K562 (cell line): ENCODE data around the gene CDC6. TPM values are rescaled to one million over a fixed set of nuclear protein-coding genes. Genes with fewer than 3 reads are reported as not detected.
A peak's percentile ranks its signal among the peaks of the same experiment; 100 is the strongest.

Experiments used
- ATAC-seq: fragments of 200-7000 bp; cut with Tn5 transposase; 3 replicates; pipeline ENCODE4 v1.9.1; 2020; ENCODE audit warnings: moderate library complexity
- BruUV-seq: library from RNA; stranded (reverse); fragments of 400-500 nt; replicated peaks from 2 replicates; lab custom pipeline; 2021; lab: Mats Ljungman, UMichigan
- CTCF ChIA-PET: fragments of 300-600 bp; formaldehyde crosslinking; extraction: SDS; loops from one replicate; lab custom pipeline; 2021; ENCODE audit warnings: low intra/inter-chr PET ratio; lab: Yijun Ruan, JAX
- POLR2A ChIA-PET: fragments of 300-600, 350-650 bp; sonication (Branson Sonifier 250); formaldehyde crosslinking; extraction: SDS; loops from one replicate; lab custom pipeline; 2021; ENCODE audit warnings: antibody characterized with exemption, inconsistent platforms; lab: Yijun Ruan, JAX
- DNase-seq, 4 experiments: peaks; one replicate each; pipeline versions ENCODE4 v3.0.0 to v3.0.0-alpha.2; 2011 to 2018; ENCODE audit warnings: low spot score in 3 of 4, mixed read lengths in 3 of 4; ENCODE audit errors: extremely low read depth in 1 of 4
- FAIRE-seq: peaks from 2 replicates; lab custom pipeline; 2011; peaks lifted over from hg19 to GRCh38; lab: Jason Lieb, UNC
- H2AFZ ChIP-seq: 2 replicates; pipeline ENCODE4 v1.6.0; 2011; ENCODE audit warnings: low read depth, low read length, control low read depth, inconsistent platforms
- H3K27ac ChIP-seq: fragments of 200-600 bp; 3 replicates; pipeline ENCODE4 v1.8.0; 2011; ENCODE audit warnings: low read depth, mild to moderate bottlenecking, control low read depth, inconsistent platforms, low read length, moderate library complexity, mixed read lengths; ENCODE audit errors: extremely low read depth
- H3K27me3 ChIP-seq, 2 experiments: fragments of 300-600 bp in 1 of 2; 2 replicates in 1 of 2; 3 replicates in 1 of 2; pipeline versions ENCODE4 v1.6.0 to v1.8.0; 2011; ENCODE audit warnings: inconsistent platforms in 2 of 2, low read length in 2 of 2, mild to moderate bottlenecking in 1 of 2, mixed read lengths in 1 of 2, moderate library complexity in 1 of 2; ENCODE audit not compliant: control insufficient read depth in 2 of 2, insufficient read depth in 2 of 2
- H3K36me3 ChIP-seq: fragments of 300-600 bp; 3 replicates; pipeline ENCODE4 v1.8.0; 2011; ENCODE audit warnings: mild to moderate bottlenecking, low read length, inconsistent platforms; ENCODE audit not compliant: control insufficient read depth, insufficient read depth
- H3K4me1 ChIP-seq, 2 experiments: fragments of 200-600 bp in 1 of 2; replicated peaks in 1 of 2; 2 replicates in 1 of 2; 3 replicates in 1 of 2; pipeline versions ENCODE4 v1.5.1 to v1.8.0; 2011; ENCODE audit warnings: inconsistent platforms in 2 of 2, low read length in 2 of 2, mild to moderate bottlenecking in 1 of 2, mixed read lengths in 1 of 2, moderate library complexity in 1 of 2; ENCODE audit not compliant: control insufficient read depth in 2 of 2, insufficient read depth in 2 of 2
- H3K4me2 ChIP-seq: 2 replicates; pipeline ENCODE4 v1.6.1; 2011; ENCODE audit warnings: low read length, control low read depth, inconsistent platforms, mixed read lengths; ENCODE audit not compliant: insufficient read depth
- H3K4me3 ChIP-seq: fragments of 200-600 bp; sonication (generic), shearing (Covaris generic); 2 replicates; pipeline ENCODE4 v1.5.1; 2016; ENCODE audit warnings: control low read depth, inconsistent platforms
- H3K79me2 ChIP-seq: fragments of 200-600 bp; 3 replicates; pipeline ENCODE4 v1.8.0; 2011; ENCODE audit warnings: low read length, inconsistent platforms; ENCODE audit not compliant: control insufficient read depth, insufficient read depth
- H3K9ac ChIP-seq, 2 experiments: 2 replicates each; pipeline versions ENCODE4 v1.6.0 to v1.6.1; 2011; ENCODE audit warnings: low read depth in 2 of 2, low read length in 2 of 2, control low read depth in 1 of 2, inconsistent platforms in 1 of 2, mild to moderate bottlenecking in 1 of 2, mixed read lengths in 1 of 2; ENCODE audit not compliant: insufficient read depth in 1 of 2
- H3K9me1 ChIP-seq: one replicate; pipeline ENCODE4 v1.6.0; 2011; ENCODE audit warnings: inconsistent platforms, mild to moderate bottlenecking, low read length, moderate library complexity; ENCODE audit not compliant: control insufficient read depth, insufficient read depth
- H3K9me3 ChIP-seq: replicated peaks from 2 replicates; pipeline ENCODE4 v1.5.1; 2011; ENCODE audit warnings: low read depth, low read length, inconsistent platforms; ENCODE audit not compliant: control insufficient read depth, insufficient read depth
- H4K20me1 ChIP-seq: replicated peaks from 2 replicates; pipeline ENCODE4 v1.6.1; 2011; ENCODE audit warnings: low read length, inconsistent platforms, mixed read lengths; ENCODE audit not compliant: control insufficient read depth, insufficient read depth
- BDP1 ChIP-seq: IDR thresholded peaks from 3 replicates; pipeline ENCODE4 v1.6.1; 2011; ENCODE audit not compliant: insufficient read length, insufficient read depth
- COPS2 ChIP-seq: fragments of 450-650 bp; conservative IDR thresholded peaks from 2 replicates; pipeline ENCODE4 v1.6.1; 2016; ENCODE audit warnings: mild to moderate bottlenecking, moderate library complexity
- HEY1 ChIP-seq: fragments of 250-450 bp; sonication (Bioruptor Pico); IDR thresholded peaks from 2 replicates; pipeline ENCODE4 v1.5.0; 2020; ENCODE audit warnings: mild to moderate bottlenecking, moderate library complexity, borderline replicate concordance
- MYC ChIP-seq, 2 experiments: fragments of 250-450 bp in 1 of 2; sonication (Bioruptor Pico) in 1 of 2; IDR thresholded peaks; 2 replicates each; pipeline versions ENCODE4 v1.5.1 to v1.6.1; 2012 to 2021; ENCODE audit warnings: low read depth in 2 of 2, borderline replicate concordance in 1 of 2, improper control_type of control experiment in 1 of 2, low read length in 1 of 2, mild to moderate bottlenecking in 1 of 2, moderate library complexity in 1 of 2
- RBBP5 ChIP-seq: fragments of 200-600 bp; sonication (generic); IDR thresholded peaks from 2 replicates; pipeline ENCODE4 v1.6.1; 2012; ENCODE audit warnings: borderline replicate concordance, mild to moderate bottlenecking, low read length, control low read depth, inconsistent platforms; ENCODE audit not compliant: insufficient read depth, poor library complexity, severe bottlenecking
- TAF9B ChIP-seq: fragments of 450-650 bp; IDR thresholded peaks from 2 replicates; pipeline ENCODE4 v1.6.1; 2018; ENCODE audit warnings: mild to moderate bottlenecking; ENCODE audit not compliant: partially characterized antibody
- ZSCAN29 ChIP-seq: fragments of 450-650 bp; IDR thresholded peaks from 2 replicates; pipeline ENCODE4 v1.6.1; 2017
- WGBS: fragments of 100-300 bp; shearing (Covaris generic); methylation state at CpG from one replicate; pipeline ENCODE4 v1.1.6; 2016; ENCODE audit warnings: low coverage, mixed read lengths; ENCODE audit not compliant: insufficient coverage; ENCODE audit errors: missing lambda C conversion rate; 5-methylcytosine and 5-hydroxymethylcytosine counted together
- in situ Hi-C: fragments of 300-500 bp; cut with MboI; formaldehyde crosslinking; loops from 4 replicates; pipeline ENCODE4 v1.15.0; 2018; ENCODE audit warnings: inconsistent platforms, mixed read lengths
- intact Hi-C: fragments of 100-400 bp; cut with micrococcal nuclease; formaldehyde crosslinking; loops from 2 replicates; pipeline ENCODE4 v1.14.2; 2022
- polyA plus RNA-seq, 8 experiments: library from polyadenylated mRNA; depleted of rRNA in 4 of 8; stranded (reverse) in 5 of 8; unstranded in 3 of 8; fragments of >200 nt; fragmentation: Nextera tagmentation in 2 of 8; fragmentation: Illumina TruSeq in 1 of 8; extraction: Ambion mirVana in 2 of 8; extraction: Trizol in 1 of 8; gene quantifications; 2 replicates each; pipeline versions ENCODE4 v1.2.1 to v1.2.3, GENCODE V29; 2011 to 2014; ENCODE audit warnings: inconsistent platforms in 1 of 8, missing spikeins in 1 of 8
- total RNA-seq, 7 experiments: library from RNA; depleted of rRNA in 6 of 7; stranded (reverse); fragments of >200 nt in 6 of 7; fragmentation: Illumina TruSeq in 2 of 7; extraction: Trizol in 2 of 7; gene quantifications; 2 replicates each; pipeline versions ENCODE4 v1.2.1 to v1.2.3, GENCODE V29; 2011 to 2021; ENCODE audit warnings: low replicate concordance in 1 of 7
- TF ChIP-seq, protein P1 (sequence below), 2 experiments: fragments of 450-650 bp; IDR thresholded peaks; 2 replicates each; pipeline ENCODE4 v1.6.1; 2016; ENCODE audit warnings: mild to moderate bottlenecking in 2 of 2, borderline replicate concordance in 1 of 2, low read depth in 1 of 2, moderate library complexity in 1 of 2
- TF ChIP-seq, protein P2 (sequence below), 2 experiments: IDR thresholded peaks in 1 of 2; conservative IDR thresholded peaks in 1 of 2; 2 replicates each; pipeline ENCODE4 v1.6.1; 2016; ENCODE audit warnings: low read depth in 2 of 2, mild to moderate bottlenecking in 1 of 2, missing compliant biosample characterization in 1 of 2, missing genetic modification characterization in 1 of 2, moderate library complexity in 1 of 2

The CDC6 gene
- total and polyA plus RNA-seq, 9 of the 15 experiments (the other 6 are each of a cell fraction or from before 2014, with no cell fraction given) = 29.6 to 141 (median 106) TPM

GRCh38 chr17:40330850-40331470 is 43.3 kb downstream of the CDC6 start:
- intact Hi-C loops = no loop called here
- no peak for TF ChIP-seq BDP1
- TF ChIP-seq TAF9B = no peak
- no peak for TF ChIP-seq HEY1
- no peak for TF ChIP-seq COPS2
- TF ChIP-seq RBBP5 = no peak
- TF ChIP-seq, protein P1, sequence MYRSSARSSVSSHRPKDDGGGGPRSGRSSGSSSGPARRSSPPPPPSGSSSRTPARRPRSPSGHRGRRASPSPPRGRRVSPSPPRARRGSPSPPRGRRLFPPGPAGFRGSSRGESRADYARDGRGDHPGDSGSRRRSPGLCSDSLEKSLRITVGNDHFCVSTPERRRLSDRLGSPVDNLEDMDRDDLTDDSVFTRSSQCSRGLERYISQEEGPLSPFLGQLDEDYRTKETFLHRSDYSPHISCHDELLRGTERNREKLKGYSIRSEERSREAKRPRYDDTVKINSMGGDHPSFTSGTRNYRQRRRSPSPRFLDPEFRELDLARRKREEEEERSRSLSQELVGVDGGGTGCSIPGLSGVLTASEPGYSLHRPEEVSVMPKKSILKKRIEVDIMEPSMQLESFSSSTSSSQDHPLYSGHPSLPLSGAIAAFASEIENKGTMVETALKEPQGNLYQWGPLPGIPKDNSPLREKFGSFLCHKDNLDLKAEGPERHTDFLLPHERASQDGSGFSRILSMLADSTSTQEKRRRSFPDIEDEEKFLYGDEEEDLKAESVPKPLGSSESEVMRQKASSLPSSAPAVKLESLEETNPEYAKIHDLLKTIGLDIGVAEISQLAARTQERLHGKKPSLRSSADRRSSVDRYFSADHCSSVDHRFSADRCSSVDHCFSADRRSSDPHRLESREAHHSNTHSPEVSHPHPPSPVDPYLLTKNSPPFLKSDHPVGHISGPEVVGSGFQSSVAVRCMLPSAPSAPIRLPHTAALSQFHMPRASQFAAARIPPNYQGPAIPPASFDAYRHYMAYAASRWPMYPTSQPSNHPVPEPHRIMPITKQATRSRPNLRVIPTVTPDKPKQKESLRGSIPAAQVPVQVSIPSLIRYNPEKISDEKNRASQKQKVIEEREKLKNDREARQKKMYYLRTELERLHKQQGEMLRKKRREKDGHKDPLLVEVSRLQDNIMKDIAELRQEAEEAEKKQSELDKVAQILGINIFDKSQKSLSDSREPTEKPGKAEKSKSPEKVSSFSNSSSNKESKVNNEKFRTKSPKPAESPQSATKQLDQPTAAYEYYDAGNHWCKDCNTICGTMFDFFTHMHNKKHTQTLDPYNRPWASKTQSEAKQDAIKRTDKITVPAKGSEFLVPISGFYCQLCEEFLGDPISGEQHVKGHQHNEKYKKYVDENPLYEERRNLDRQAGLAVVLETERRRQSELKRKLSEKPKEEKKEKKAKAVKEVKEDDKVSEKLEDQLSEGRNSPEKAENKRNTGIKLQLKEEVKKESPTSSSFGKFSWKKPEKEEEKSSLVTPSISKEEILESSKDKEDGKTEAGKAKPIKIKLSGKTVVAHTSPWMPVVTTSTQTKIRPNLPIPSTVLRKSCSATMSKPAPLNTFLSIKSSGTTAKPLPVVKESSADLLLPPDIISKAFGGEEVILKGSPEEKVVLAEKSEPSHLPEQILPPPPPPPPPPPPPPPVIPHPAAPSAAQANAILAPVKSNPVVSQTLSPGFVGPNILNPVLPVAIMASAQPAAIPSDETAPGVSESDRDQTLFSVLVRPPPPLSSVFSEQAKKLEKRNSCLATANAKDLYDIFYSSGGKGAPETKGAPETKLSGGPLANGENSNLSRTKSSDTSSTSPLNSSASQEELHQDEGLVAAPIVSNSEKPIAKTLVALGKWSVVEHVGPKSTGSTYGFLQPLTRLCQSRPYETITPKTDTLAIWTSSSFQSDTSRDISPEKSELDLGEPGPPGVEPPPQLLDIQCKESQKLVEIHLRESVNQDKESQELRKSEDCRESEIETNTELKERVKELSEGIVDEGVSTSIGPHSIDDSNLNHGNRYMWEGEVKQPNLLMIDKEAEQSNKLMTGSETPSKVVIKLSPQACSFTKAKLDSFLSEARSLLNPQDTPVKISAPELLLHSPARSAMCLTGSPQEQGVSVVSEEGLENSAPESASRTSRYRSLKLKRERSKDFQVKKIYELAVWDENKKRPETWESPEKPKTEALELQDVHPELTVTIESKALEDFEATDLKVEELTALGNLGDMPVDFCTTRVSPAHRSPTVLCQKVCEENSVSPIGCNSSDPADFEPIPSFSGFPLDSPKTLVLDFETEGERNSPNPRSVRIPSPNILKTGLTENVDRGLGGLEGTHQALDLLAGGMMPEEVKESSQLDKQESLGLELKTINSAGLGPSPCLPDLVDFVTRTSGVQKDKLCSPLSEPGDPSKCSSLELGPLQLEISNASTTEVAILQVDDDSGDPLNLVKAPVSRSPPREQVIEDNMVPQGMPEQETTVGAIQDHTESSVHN (IDR thresholded peaks at IDR 0.05; ENCODE audit: borderline replicate concordance in 1 of 2, low read depth in 1 of 2) = no peak
- no peak for TF ChIP-seq ZSCAN29
- TF ChIP-seq, protein P2, sequence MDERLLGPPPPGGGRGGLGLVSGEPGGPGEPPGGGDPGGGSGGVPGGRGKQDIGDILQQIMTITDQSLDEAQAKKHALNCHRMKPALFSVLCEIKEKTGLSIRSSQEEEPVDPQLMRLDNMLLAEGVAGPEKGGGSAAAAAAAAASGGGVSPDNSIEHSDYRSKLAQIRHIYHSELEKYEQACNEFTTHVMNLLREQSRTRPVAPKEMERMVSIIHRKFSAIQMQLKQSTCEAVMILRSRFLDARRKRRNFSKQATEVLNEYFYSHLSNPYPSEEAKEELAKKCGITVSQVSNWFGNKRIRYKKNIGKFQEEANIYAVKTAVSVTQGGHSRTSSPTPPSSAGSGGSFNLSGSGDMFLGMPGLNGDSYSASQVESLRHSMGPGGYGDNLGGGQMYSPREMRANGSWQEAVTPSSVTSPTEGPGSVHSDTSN (CRISPR knock-in tag; IDR thresholded peaks at IDR 0.05; ENCODE audit: low read depth) = no peak
- TF ChIP-seq, protein P2 (tag; conservative IDR thresholded peaks at IDR 0.05; ENCODE audit: low read depth) = no peak
- no peak for TF ChIP-seq MYC (IDR thresholded peaks at IDR 0.05; ENCODE audit: low read depth, low read length)
- TF ChIP-seq MYC (CRISPR knock-in tag; IDR thresholded peaks at IDR 0.05; ENCODE audit: borderline replicate concordance, low read depth) = no peak

More at GRCh38 chr17:40330850-40331470, 43.3 kb downstream of the CDC6 start:
- Histone ChIP-seq H2AFZ (no peak overlapping the region), H3K79me2 (peaks cover 45% of the 10 kb centered on the region), H3K4me1 (peaks cover 16 to 58% of the 10 kb centered on the region in 2 experiments), H3K9me3 (no peaks in the 10 kb centered on the region), H3K36me3 (peaks cover 28% of the 10 kb centered on the region; the same call in 1 of the 3 replicates), H3K9ac (peak overlapping the region in 1 of 2 experiments; percentile 78; a peak in 1 of 4 replicates), H3K9me1 (no peaks in the 10 kb centered on the region), H4K20me1 (peaks cover 7% of the 10 kb centered on the region), H3K27ac (no peak overlapping the region), H3K27me3 (no peaks in the 10 kb centered on the region), H3K4me2 (no peak overlapping the region), H3K4me3 (no peak overlapping the region)
- DNase-seq (no peak), FAIRE-seq (no peak), ATAC-seq (no peak)
- no TSS peak for BruUV-seq
- ChIA-PET CTCF (no interaction called here), POLR2A (interaction anchor here (0.5 to 1.7 kb wide), 11 partner anchors 10 to 175 kb away, joined by 3 to 5 read pairs (median 4); partner anchors contain the start of genes IGFBP4 and RARA)
- whole genome bisulfite sequencing = 92% methylated on average over 9 of the region's 10 CpGs
- in situ Hi-C loops = no loop called here
